ENCODE data around the gene VAC14.

The VAC14 gene

GRCh38 chr16:70638814-70639792, 161.9 kb downstream of the VAC14 start (continued):
- TF ChIP-seq ZNF280C (tag by site-specific recombination; IDR thresholded peaks at IDR 0.05): no peak
- TF ChIP-seq IKZF3 (tag by site-specific recombination; IDR thresholded peaks at IDR 0.05): no peak
- no peak for TF ChIP-seq ZNF585B (tag by site-specific recombination; IDR thresholded peaks at IDR 0.05)

Data from HEK293 (cell line).